HCEC 1CT (cell line): Measurements from ENCODE around the gene DGKD.
"Not testable (repeated sequence)": the region's sequence is repeated elsewhere in the genome, so short reads cannot be mapped to it uniquely, and the experiment has no call there.

ENCODE experiments used
- DNase-seq: peaks from one replicate; pipeline ENCODE4 v3.0.0-alpha.2; 2017

Gene DGKD

DNA sequence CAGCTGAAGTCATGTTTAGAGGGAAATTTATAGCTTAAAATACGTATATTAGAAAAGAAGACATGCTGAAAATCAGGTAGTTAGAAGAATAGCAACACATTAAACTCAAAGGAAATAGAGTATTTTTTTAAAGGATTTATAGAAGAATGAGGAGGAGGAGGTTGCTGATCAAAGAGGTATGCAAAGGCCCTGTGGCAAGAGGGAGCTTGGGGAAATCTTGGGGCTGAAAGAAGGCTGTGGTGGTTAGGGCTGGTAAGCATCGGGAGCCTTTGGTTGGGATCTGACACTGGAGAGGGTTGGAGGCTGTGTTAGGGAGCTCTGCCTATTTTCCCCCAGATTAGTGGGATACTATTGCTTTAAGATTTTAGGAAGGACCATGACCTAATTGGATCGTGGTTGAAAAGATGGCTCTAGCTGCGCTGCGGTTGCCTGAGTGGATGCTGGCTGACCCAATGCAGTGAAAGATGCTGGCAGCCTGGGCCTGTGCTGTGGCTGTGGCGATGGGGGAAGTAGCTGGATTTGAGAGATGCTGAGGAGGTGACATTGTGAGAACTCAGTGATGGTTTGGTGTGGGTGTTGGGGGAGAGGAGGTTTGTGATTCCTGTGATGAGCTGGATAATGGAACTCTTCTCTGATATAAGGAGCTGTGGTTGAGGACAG lies 11.7 kb downstream of the DGKD start:
- no peak for DNase-seq

DNA sequence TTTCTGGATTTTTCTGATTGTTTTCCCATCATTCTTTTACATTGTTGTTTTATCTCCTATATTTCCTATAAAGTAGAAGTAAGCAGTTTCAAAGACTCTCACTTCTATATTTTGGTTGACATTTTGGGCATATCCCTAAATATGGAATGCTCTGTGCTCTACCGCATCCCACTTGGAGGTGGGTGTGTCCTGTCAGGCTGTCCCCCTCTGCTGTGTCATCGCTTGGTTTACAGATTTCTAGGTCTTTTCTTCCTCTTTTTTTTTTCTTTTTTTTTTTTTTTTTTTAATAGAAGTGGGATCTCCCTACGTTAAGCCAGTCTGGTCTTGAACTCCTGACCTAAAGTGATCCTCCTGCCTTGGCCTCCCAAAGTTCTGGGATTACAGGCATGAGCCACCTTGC lies 13.3 kb downstream of the DGKD start:
- DNase-seq = no peak

DNA sequence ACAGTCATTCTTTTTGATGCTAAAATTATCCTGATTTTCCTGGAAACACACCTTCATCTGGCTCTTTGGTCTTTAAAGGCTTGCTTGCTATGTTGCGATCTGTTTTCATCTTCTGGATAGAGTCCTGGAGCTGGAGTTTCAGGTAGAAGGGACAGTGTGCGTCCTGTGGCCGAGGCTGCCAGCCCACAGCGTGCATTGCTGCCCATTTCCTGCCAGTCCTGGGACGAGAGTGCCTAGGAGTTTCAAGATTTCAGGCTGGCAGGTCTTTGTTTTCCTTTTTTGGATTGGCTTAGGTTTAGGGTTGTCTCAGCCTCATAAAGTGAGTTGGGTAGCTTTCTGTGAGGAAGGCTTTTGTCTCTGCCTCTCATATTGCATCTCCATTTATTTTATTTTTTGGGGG lies 14.5 kb downstream of the DGKD start:
- DNase-seq = no peak

DNA sequence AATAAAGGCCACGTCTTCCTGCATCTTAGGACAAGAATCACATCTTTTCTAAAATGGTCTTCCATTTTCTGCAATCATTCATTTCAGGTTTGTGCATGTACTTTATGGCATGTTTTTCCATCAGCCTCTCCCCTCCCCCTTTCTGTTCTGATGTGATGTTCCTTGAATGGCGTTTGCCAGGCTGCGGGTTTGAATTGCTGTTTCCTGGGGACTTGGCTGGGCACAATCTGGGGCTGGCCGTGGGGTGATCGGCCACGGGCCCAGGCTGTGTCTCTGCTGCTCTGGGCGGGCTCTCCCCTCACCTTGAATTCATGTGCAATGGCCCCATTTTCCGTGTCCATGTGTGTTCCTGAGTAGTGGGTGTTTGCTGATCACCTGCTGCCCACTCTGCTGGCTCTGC lies 15.2 kb downstream of the DGKD start:
- no peak for DNase-seq

DNA sequence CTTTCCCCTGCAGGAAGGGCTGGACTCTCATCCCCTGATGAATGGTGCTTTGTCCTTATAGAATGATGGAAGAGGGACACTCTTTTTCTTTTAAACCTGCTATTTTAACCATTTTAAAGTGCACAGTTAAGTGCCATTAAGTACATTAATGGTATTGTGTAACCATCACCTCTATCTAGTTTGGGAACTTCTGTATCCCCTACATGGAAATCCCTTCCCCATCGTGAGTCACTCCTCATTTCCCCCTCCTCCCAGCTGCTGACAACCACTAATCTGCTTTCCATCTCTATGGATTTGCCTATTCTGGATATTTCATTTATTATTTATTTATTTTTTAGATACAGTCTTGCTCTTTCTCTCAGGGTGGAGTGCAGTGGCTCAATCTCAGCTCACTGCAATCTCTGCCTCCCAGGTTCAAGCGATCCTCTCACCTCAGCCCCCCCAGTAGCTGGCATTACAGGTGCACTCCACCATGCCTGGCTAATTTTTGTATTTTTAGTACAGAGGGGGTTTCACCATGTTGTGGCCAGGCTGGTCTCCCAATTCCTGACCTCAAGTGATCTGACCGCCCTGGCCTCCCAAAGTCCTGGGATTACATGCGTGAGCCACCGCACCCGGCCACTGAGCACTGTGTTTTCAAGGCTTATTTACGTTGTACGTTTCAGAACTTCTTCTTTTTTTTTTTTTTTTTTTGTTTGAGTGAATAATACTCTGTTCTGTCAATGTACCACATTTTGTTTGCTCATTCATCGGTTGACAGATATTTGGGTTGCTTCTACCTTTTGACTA lies 15.8 kb downstream of the DGKD start:
- no peak for DNase-seq

DNA sequence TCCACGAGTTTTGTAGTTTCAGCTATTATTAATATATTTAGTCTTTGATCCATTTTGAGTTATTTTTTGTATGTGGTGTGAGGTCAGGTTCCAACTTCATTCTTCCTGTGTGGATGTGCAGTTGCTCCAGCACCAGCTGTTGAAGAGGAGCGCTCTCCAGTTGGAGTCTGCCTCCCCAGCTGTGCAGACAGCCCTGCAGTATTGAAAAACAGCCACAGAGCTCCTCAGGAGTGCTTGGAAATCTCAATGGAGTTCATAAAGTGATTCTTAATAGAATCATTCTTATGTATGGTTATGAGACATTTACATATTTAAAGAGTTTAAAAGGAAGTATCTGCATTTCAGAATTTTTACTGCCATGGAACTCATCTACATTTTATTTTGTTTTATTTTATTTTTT lies 17.3 kb downstream of the DGKD start:
- DNase-seq = no peak

DNA sequence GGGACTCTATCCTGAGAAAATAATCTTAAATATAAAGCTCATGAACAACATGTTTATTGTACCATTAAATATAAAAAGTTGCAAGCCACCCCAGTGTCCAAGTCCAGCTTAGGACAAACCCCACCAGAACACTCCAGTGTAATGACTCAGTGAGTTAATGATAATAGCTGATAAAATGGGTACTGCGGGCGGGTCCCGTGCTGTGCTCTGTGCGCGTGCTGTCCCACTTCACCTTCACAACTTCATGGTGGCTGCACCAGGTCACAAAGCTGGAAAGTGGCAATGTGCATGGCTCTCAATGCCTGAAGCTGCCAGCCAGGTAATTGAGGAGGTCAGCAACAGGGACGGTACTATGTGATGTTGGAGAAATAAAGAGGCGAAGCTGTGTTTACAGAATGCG lies 18.6 kb downstream of the DGKD start:
- DNase-seq = no peak

DNA sequence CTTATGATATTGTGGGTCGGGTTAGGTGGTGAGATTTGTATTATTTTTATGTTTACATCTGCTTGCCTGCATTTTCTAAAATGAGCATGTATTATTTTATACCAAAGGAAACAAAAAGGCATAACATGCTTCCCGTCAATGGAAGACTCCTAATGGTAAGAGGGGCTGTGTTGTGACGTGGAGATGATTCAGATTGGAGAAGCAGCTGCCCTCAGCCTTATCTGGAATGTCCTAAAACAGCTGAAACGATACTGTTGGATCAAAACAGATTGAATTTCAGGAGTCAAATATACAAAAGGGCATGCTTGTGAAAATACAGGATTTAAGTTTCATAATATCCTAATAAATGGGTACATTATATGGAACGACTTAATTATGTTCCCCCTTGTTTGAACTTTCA lies 19.0 kb downstream of the DGKD start:
- no peak for DNase-seq

DNA sequence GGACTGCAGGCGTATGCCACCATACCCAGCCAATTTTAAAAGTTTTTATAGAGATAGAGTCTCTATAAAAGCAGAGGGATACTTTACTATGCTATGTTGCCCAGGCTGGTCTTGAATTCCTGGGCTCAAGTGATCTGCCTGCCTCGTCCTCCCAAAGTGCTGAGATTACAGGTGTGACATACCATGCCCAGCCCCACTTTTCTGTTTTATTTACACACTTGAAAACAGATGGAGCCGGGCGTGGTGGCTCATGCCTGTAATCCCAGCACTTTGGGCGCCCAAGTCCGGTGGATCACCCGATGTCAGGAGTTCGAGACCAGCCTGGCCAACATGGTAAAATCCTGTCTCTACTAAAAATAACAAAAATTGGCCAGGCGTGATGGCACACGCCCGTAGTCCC lies 20.5 kb downstream of the DGKD start:
- DNase-seq = not testable (repeated sequence)

DNA sequence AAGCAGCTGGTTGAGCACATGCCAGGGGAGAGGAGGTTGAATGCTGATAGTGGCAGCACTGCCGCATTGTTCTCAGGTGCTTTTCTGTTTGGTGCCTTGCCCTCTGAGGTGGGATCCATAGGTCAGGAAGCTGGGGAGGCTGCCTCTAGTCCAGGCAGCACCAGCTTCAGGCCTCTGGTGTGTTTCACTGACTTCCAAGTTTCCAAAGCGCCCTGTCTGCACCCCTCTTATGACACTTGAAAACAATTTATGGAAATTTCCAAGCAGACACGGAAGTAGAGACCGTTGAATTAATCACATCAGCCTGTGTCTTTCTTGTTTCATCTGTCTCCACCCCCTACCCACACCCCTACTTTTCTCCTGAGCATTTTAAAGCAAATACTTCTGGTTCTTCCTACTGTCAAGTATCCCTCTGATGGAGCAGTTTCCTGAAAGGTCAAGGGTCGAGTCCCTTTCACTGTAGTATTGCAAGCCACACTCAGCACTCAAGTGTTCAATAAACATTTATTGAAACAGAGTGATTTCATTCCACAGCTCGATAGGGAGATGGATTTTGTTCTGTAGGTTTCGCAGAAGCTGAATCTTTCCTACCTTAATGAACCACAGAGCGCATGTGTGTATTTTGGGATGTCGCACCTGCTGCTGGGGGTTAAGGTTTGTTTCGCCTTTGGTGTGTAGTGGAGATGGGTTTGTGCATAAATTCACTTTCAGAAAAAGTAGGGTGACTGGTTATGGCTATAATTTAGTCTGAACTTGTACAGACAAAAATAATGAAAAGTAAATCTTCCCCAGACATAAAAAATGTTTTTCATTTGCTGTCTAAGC lies 21.4 kb downstream of the DGKD start:
- DNase-seq = no peak

DNA sequence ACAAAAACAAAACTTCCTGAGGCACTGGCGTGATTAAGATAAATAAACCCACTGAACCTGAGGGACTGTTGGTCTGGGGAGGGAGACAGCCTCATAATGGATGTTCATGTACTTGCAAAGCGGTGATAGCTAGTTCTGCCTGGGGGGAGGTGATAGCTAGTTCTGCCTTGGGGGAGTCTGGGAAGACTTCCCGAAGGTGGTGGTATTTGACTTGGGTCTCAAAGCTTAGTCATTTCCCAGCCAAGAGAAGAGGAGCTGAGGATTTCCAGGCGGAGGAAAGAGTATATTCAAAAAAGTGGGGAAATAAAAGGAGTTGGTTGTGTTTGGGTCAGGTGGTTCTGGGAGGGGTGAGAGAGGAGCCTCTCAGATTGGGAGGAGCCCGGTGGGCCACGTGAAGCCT lies 24.7 kb downstream of the DGKD start:
- no peak for DNase-seq

DNA sequence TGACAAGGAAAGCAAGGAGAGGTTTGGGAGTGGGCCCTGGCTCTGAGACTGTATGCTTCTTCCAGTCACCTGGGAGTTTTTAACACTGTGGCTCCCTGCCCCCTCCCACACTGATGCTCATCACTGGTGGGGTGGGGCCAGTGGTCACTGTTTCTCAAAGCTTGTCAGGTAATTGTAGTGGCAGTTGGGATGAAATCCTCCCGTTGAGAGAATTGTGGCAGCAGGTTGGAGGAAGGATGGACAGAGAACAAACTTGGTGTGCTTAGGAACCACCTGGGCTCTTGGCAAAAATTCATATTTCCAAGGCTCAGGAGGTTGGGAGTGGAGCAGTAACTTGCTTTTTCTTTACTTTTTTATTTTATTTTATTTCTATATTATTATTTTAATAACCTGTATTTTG lies 25.1 kb downstream of the DGKD start:
- no peak for DNase-seq

DNA sequence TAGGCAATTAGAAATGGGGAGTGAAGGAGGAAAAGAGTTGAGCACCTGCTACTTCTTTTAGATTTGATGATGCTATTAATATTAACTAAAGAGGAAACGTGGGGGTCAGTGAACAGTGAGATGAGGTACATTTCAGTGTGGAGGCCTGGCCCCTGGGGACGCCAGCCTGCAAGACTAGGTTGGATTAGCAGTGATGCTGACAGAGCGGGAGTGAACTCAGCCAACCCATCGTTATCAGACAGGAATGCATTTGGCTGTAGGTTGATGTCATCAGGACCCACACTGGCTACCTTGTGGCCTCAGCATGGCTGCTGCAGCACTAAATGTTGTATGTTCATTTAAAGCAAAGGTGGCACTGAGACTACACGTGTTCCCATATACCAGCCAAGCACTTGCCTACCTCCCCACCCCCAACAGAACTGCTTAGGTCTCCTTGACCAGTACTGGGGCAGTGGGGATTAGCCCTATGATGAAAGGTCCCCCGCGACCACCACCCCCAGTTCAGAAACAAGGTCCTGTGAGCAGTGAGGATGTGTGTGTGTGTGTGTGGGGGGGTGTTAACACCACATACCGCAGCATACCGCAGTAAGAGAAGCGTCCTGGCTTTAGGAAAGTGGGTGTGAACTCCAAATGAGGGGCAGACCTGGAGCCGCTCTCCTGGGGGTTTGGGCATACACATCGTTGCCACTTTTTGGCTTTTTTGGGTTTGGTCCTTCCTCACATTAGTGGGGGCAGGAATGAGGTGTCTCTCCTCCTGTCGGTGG lies 26.0 kb downstream of the DGKD start:
- no peak for DNase-seq

DNA sequence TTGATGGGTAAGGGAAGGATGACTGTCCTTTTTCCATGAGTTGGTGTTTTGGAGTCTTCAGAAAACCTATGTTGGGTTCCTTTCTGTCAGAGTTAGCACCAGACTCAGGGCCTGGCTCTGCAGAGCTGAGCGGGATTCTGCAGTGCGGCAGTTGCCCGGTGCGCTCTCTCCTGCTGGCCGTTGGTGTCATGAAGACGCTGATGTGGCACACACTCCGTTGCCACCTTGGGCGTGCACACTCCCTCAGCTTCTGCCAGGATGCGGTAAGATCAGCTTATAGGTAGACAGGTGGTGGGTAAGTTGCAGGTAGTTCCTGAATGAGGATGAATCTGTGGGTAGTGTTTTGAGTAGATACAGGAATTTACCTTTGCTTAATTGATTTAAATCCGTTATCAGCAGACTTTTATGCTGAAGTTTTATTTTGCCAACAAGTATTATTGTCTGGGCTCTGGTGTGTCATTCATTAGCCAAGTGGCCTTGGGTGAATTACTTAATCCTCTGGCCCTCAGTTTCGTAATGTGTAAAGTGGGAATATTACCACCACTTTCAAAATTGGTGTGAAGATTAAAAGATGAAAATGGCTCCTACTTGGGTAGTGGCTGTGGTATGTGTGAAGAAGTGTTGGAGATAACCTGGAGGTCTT lies 26.8 kb downstream of the DGKD start:
- no peak for DNase-seq

DNA sequence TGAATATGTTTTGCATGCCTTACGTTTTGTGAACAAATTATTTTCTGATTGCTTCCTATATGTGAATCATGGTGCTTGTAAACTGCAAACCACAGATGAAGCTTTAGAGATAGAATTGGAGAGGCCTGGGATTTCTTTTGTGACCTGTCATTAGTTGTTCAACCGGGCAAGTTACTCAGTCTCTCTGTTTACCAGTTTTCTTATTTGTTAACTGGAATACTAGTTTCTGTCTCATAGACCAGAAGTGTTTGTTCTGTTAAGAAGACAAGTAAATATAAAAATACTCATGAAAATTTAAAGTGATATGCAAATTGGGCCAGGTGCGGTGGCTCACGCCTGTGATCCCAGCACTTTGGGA lies 27.3 kb downstream of the DGKD start:
- no peak for DNase-seq

DNA sequence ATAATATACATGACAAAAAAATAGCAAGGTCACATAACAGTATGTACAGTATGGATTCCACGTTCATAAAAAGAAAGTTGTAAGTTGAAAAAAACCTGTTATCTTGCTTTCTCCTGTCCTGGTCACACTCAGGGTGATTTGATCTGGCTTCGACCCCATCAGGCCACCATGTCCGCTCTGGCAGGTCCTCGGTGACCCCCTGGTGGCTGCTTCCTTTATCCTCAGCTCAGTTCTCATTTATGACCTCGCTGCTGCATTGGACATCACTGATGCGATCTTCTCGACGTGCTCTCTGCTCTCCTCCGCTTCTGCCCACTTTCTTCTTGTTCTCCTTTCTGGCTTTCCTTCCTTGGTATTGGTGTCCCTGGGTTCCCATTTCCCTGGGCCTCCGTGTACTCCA lies 29.7 kb downstream of the DGKD start:
- no peak for DNase-seq

DNA sequence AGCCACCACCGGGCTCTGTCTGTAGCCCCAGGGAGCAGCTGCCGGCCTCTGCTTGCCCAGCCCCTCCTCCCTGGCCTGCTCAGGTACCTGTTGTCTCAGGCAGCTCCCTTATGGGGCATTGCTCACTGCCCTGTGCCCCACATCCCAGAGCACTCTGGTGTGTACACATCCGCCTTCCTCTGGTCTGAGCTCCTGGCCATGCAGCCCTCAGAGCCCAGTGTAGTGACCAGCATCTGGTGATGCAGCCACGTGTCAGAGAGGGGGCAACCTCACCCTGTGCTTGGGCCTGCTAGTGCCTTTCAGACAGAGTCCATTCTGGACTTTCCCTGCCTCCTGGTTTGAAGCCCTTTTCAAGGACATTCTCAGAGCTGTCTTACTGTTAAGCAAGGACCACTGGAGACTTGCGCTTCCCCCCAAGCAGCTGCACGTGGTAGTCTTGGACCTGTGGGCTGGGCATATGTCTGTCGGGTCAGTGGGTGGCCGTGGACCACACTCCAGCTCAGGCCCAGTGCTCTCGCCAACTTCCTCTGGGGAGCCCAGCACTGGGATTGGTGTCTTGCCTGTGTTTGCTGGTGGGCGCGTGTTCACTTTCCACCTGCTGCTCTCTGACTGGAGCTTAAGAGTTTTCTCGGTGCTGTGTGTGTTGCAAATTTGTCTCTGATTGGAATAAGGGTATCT lies 30.7 kb downstream of the DGKD start:
- DNase-seq = no peak

DNA sequence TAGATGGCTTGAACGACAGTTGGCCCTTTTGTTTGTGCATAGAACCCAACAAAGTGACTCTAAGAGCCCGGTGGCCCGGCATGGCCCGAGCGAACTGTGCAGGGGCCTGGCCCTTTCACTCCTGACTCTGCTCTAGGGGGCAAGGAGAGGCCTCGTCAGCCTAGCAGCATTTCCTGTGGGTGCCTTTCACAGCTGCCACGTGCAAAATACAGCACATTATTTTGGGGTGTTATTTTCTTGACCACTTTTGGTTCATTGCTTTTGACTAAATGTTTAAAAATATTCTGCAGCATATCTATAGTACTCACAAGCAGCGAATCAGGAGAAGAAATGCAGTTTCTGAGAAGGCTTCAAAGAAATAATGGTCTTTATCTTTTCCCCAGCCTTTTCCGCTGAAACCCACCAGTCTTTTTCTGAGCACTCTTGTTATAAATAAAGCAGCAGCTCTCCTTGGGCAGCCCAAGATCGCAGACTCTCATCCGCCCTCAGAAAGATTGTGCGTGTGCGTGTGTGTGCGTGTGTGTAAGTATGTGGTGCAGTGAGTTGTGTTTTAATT lies 31.3 kb downstream of the DGKD start:
- DNase-seq = no peak

DNA sequence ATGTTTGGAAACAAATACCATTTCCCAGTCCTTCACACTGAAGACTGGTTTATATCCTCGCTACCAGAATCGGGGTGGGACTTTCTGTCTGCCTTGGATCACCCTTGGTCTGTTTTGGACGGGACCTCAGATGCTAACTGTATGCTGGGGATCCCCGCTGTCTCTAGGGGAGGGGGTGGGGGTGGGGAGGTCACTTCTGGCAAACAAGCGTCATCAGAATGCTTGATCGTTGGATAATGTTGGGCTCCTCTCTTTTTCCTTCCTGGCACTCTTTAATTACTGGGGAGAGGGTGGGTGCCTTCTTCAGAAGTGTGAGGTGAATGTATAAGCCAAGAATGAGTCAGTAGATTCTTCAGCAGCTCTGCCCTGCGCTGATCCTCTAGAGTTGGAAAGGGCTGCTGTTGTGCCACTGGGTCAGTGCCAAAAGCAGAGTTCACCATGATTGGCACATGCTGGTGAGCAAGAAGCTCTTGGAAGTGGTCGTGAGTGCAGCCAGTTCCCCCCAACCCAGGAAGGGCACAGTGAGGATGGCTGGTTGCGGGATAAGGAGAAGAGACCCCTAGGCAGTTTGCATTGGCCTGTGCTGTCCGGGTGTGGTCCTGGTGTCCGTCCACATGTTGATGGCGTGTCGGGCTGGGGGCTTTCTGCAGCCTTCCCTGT lies 32.2 kb downstream of the DGKD start:
- DNase-seq = peak; percentile 18

DNA sequence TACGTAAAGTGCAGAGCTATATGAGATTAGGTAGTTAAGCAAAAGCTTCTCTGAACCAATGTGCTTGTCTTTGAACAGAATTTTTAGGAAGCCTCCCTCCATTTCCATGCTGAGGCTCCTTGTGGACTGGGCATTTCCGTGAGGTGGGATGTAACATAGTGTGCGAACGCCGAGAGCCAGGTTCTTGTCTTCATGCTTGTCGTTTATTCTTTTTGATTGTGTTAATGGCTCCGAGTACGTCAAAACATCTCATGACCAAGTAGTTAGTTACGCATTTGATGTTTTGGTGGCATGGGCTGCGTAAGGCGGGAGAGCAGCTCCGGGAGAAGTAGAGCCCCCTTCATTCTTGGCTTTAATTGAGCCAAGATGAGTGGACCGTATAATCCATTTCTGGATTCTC lies 32.9 kb downstream of the DGKD start:
- DNase-seq = no peak
